Osteocyte (in vitro differentiated cells): ENCODE measurements around the gene EFCAB11. TPM values are rescaled to one million over a fixed set of nuclear protein-coding genes. Genes with fewer than 3 reads are reported as not detected.

ENCODE experiments used
- DNase-seq: peaks from one replicate; pipeline ENCODE4 v3.0.0; 2021; ENCODE audit warnings: mixed read lengths; ENCODE audit not compliant: unreplicated experiment; ENCODE audit errors: extremely low spot score
- H3K27ac Mint-ChIP-seq: one replicate; pipeline ENCODE4 v1.8.0; 2021; ENCODE audit warnings: mild to moderate bottlenecking, mixed read lengths; ENCODE audit not compliant: unreplicated experiment
- H3K27me3 Mint-ChIP-seq: one replicate; pipeline ENCODE4 v1.8.0; 2021; ENCODE audit warnings: mixed read lengths; ENCODE audit not compliant: unreplicated experiment
- H3K36me3 Mint-ChIP-seq: one replicate; pipeline ENCODE4 v1.8.0; 2021; ENCODE audit warnings: mixed read lengths; ENCODE audit not compliant: unreplicated experiment
- H3K4me1 Mint-ChIP-seq: one replicate; pipeline ENCODE4 v1.8.0; 2021; ENCODE audit warnings: mixed read lengths; ENCODE audit not compliant: unreplicated experiment
- H3K4me3 Mint-ChIP-seq: one replicate; pipeline ENCODE4 v1.8.0; 2021; ENCODE audit warnings: mild to moderate bottlenecking, moderate library complexity, mixed read lengths; ENCODE audit not compliant: unreplicated experiment
- H3K9me3 Mint-ChIP-seq: one replicate; pipeline ENCODE4 v1.8.0; 2021; ENCODE audit warnings: mixed read lengths; ENCODE audit not compliant: unreplicated experiment
- CTCF ChIP-seq: fragments of 200-600 bp; sonication (generic); IDR thresholded peaks from 2 replicates; pipeline ENCODE4 v1.5.0; 2021; ENCODE audit warnings: antibody characterized with exemption, mild to moderate bottlenecking, moderate library complexity
- total RNA-seq: library from RNA; stranded (reverse); gene quantifications from 2 replicates; pipeline ENCODE4 v1.2.1, GENCODE V29; 2021

EFCAB11 gene
- total RNA-seq, 1 donor from 2014 or later, result 8.7 TPM

- Mint-ChIP-seq H3K4me1 (peaks cover 43% of the 10 kb centered on the region), H3K36me3 (no peaks in the 10 kb centered on the region), H3K27ac (no peak overlapping the region), H3K4me3 (no peak overlapping the region), H3K27me3 (no peaks in the 10 kb centered on the region), H3K9me3 (peaks cover 4% of the 10 kb centered on the region)
- no peak for DNase-seq
- TF ChIP-seq CTCF, result no peak
Observed at GRCh38 chr14:89849931-89850330, 104.6 kb downstream of the EFCAB11 start.

GRCh38 chr14:89848165-89848564, 106.4 kb downstream of the EFCAB11 start:
- Mint-ChIP-seq H3K4me1 (peaks cover 35% of the 10 kb centered on the region), H3K27ac (no peak overlapping the region), H3K27me3 (no peaks in the 10 kb centered on the region), H3K36me3 (no peaks in the 10 kb centered on the region), H3K4me3 (no peak overlapping the region), H3K9me3 (peaks cover 4% of the 10 kb centered on the region)
- no peak for DNase-seq
- peak; percentile 66 for TF ChIP-seq CTCF

- Mint-ChIP-seq H3K4me3 (no peak overlapping the region), H3K27ac (peak overlapping the region; percentile 88), H3K4me1 (peaks cover 25% of the 10 kb centered on the region)
Observed at GRCh38 chr14:89845346-89845745, 109.2 kb downstream of the EFCAB11 start.

GRCh38 chr14:89844508-89844907, 110.0 kb downstream of the EFCAB11 start:
- Mint-ChIP-seq H3K4me1 (peaks cover 20% of the 10 kb centered on the region), H3K36me3 (no peaks in the 10 kb centered on the region), H3K27ac (peak overlapping the region; percentile 69), H3K9me3 (peaks cover 5% of the 10 kb centered on the region), H3K4me3 (no peak overlapping the region), H3K27me3 (no peaks in the 10 kb centered on the region)
- no peak for TF ChIP-seq CTCF
- DNase-seq, result peak; percentile 53

More at GRCh38 chr14:89845346-89845745, 109.2 kb downstream of the EFCAB11 start:
- Mint-ChIP-seq H3K9me3 (peaks cover 4% of the 10 kb centered on the region), H3K27me3 (no peaks in the 10 kb centered on the region), H3K36me3 (no peaks in the 10 kb centered on the region)
- no peak for DNase-seq
- TF ChIP-seq CTCF, result no peak

- DNase-seq, result no peak
- no peaks in the 10 kb centered on the region for H3K27me3 Mint-ChIP-seq
- peaks cover 22% of the 10 kb centered on the region for H3K9me3 Mint-ChIP-seq
- H3K4me1 Mint-ChIP-seq, result peaks cover 17% of the 10 kb centered on the region
- no peak overlapping the region for H3K4me3 Mint-ChIP-seq
- no peak for TF ChIP-seq CTCF
- peaks cover 4% of the 10 kb centered on the region for H3K36me3 Mint-ChIP-seq
- no peak overlapping the region for H3K27ac Mint-ChIP-seq
Observed at GRCh38 chr14:89842837-89843236, 111.7 kb downstream of the EFCAB11 start.
